HEK293T (cell line): ENCODE results near the gene IRAK1.

Experiments used
- CTCF ChIA-PET: fragments of 350-600 bp; formaldehyde crosslinking; extraction: SDS; loops from one replicate; lab custom pipeline; 2021; ENCODE audit warnings: antibody characterized with exemption, inconsistent platforms; lab: Yijun Ruan, JAX
- POLR2A ChIA-PET: fragments of 350-600 bp; formaldehyde crosslinking; extraction: SDS; loops from one replicate; lab custom pipeline; 2020; ENCODE audit warnings: antibody characterized with exemption, inconsistent platforms; lab: Yijun Ruan, JAX
- DNase-seq: peaks from one replicate; pipeline ENCODE4 v3.0.0; 2012; ENCODE audit warnings: mixed read lengths; ENCODE audit errors: extremely low spot score
- ARNT ChIP-seq: fragments of 450-650 bp; IDR thresholded peaks from 2 replicates; pipeline ENCODE4 v1.6.1; 2017; ENCODE audit warnings: mild to moderate bottlenecking
- BHLHE40 ChIP-seq: fragments of 450-650 bp; IDR thresholded peaks from 2 replicates; pipeline ENCODE4 v1.6.1; 2016; ENCODE audit warnings: mild to moderate bottlenecking, moderate library complexity, borderline replicate concordance
- CTBP1 ChIP-seq: fragments of 450-650 bp; IDR thresholded peaks from 2 replicates; pipeline ENCODE4 v1.6.1; 2016; ENCODE audit warnings: borderline replicate concordance
- ELF4 ChIP-seq: fragments of 450-650 bp; IDR thresholded peaks from 2 replicates; pipeline ENCODE4 v1.6.1; 2017; ENCODE audit warnings: antibody characterized with exemption
- FOXA1 ChIP-seq: fragments of 450-650 bp; IDR thresholded peaks from 2 replicates; pipeline ENCODE4 v1.6.1; 2016; ENCODE audit warnings: mild to moderate bottlenecking
- FOXK2 ChIP-seq: fragments of 450-650 bp; IDR thresholded peaks from 2 replicates; pipeline ENCODE4 v1.6.1; 2016; ENCODE audit warnings: mild to moderate bottlenecking
- FOXM1 ChIP-seq: fragments of 450-650 bp; IDR thresholded peaks from 2 replicates; pipeline ENCODE4 v1.6.1; 2017; ENCODE audit warnings: mild to moderate bottlenecking, borderline replicate concordance
- HDGF ChIP-seq: fragments of 450-650 bp; IDR thresholded peaks from 2 replicates; pipeline ENCODE4 v1.6.1; 2017; ENCODE audit warnings: antibody characterized with exemption, borderline replicate concordance
- L3MBTL2 ChIP-seq: fragments of 450-650 bp; conservative IDR thresholded peaks from 2 replicates; pipeline ENCODE4 v1.6.1; 2016; ENCODE audit warnings: mild to moderate bottlenecking
- LEF1 ChIP-seq: fragments of 450-650 bp; IDR thresholded peaks from 2 replicates; pipeline ENCODE4 v1.6.1; 2017; ENCODE audit warnings: mild to moderate bottlenecking, borderline replicate concordance
- NFRKB ChIP-seq: fragments of 450-650 bp; IDR thresholded peaks from 2 replicates; pipeline ENCODE4 v1.6.1; 2016; ENCODE audit warnings: mild to moderate bottlenecking, moderate library complexity
- SP1 ChIP-seq: fragments of 450-650 bp; IDR thresholded peaks from 2 replicates; pipeline ENCODE4 v1.6.1; 2017
- SUZ12 ChIP-seq: fragments of 450-650 bp; IDR thresholded peaks from 2 replicates; pipeline ENCODE4 v1.6.1; 2016; ENCODE audit warnings: mild to moderate bottlenecking
- TARDBP ChIP-seq: fragments of 450-650 bp; IDR thresholded peaks from 2 replicates; pipeline ENCODE4 v1.6.1; 2016
- ZNF384 ChIP-seq: fragments of 450-650 bp; IDR thresholded peaks from 2 replicates; pipeline ENCODE4 v1.6.1; 2016
- TF ChIP-seq, protein P1 (sequence below): fragments of 450-650 bp; IDR thresholded peaks from 2 replicates; pipeline ENCODE4 v1.6.1; 2016

IRAK1 gene

DNA sequence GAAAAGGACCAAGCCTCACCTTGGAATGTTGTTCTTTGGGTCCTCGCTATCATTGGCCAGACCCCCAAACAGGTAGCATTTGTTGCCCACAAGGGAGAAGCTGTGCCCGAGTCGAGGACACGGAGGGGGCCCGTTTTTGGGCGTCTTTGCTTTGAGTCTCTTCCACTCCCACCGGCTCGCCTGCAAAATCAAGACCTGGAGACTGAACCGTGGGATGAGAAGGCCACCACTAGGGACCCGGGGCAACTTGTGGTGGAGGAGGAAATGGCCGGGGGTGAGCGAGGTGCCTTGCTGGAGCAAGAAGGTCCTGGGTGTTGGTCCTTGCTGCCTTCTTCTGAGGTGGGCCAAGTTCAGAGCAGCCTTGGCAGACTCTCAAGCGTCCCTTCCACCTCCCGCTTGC, 55.6 kb downstream of the IRAK1 start:
- no peak for DNase-seq
- TF ChIP-seq L3MBTL2 (no peak), ELF4 (no peak), TARDBP (no peak), CTBP1 (no peak), FOXM1 (no peak), ARNT (no peak), NFRKB (no peak), BHLHE40 (no peak), LEF1 (no peak), SUZ12 (no peak), FOXA1 (no peak), SP1 (no peak), HDGF (no peak), ZNF384 (no peak), FOXK2 (no peak)
- TF ChIP-seq, protein P1, sequence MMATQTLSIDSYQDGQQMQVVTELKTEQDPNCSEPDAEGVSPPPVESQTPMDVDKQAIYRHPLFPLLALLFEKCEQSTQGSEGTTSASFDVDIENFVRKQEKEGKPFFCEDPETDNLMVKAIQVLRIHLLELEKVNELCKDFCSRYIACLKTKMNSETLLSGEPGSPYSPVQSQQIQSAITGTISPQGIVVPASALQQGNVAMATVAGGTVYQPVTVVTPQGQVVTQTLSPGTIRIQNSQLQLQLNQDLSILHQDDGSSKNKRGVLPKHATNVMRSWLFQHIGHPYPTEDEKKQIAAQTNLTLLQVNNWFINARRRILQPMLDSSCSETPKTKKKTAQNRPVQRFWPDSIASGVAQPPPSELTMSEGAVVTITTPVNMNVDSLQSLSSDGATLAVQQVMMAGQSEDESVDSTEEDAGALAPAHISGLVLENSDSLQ, result no peak
- ChIA-PET CTCF (interaction anchor here (1.4 kb wide), 1 partner anchor 17 kb away, joined by 4 read pairs; no protein-coding TSS in a partner anchor), POLR2A (no interaction called here)

DNA sequence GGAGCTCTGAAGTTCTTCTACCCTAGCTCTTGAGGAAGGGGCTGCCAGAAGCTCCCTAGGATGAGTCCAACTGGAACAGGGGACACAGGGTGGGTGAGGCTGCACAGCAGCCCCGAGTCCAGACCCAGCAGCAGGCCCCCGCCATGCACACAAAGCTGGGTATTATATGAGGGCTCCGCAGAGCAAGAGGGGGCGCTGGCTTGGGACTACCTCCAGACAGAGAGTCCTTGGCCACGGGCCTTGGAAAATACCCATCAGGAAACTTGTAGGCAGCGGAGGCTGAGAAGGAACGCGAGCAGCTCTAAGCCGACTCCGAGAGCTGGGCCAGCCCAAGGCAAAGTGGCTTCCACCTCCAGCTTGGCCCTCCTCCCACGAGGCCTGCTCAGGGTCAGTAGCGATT, 56.2 kb downstream of the IRAK1 start:
- DNase-seq, result no peak
- TF ChIP-seq L3MBTL2 (no peak), TARDBP (no peak), ARNT (no peak), FOXA1 (no peak), SP1 (no peak), HDGF (no peak), SUZ12 (no peak), BHLHE40 (no peak), NFRKB (no peak), FOXM1 (no peak), FOXK2 (no peak), ZNF384 (no peak), ELF4 (no peak), CTBP1 (no peak), LEF1 (no peak)
- TF ChIP-seq, protein P1, result no peak
- POLR2A ChIA-PET, result no interaction called here
- CTCF ChIA-PET, result interaction anchor here (0.6 to 1.4 kb wide), 2 partner anchors 17 to 1015 kb away, joined by 3 to 4 read pairs; no protein-coding TSS in a partner anchor

DNA sequence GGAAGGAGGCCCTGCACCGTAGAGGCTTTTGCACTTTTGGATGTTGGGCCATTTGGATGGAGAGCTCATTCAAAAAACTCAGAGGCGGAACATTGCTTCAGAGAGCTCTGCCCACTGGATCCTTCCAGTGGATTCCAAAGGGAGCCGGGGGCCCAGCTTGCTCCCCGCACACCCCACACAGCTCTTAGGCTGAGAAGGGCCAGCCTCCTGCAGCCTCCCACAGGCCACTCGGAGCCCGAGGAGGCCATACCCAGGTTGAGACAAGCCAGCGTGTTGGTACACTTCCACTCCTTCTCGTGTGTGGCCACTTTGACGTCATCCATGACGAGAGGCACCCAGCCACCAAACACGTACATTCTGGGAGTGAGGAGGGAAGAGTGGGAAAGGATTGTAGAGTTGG, 58.4 kb downstream of the IRAK1 start:
- no peak for TF ChIP-seq ELF4
- TF ChIP-seq FOXM1, result no peak
- TF ChIP-seq, protein P1, result no peak
- TF ChIP-seq CTBP1, result no peak
- no peak for TF ChIP-seq ZNF384
- TF ChIP-seq BHLHE40, result no peak
- TF ChIP-seq SUZ12, result no peak
- no peak for TF ChIP-seq ARNT
- no peak for TF ChIP-seq L3MBTL2
- no peak for TF ChIP-seq SP1
- no peak for TF ChIP-seq TARDBP
- no peak for TF ChIP-seq LEF1
- no peak for TF ChIP-seq HDGF
- TF ChIP-seq FOXK2, result no peak
- no peak for TF ChIP-seq FOXA1
- no peak for TF ChIP-seq NFRKB
- DNase-seq, result no peak
- POLR2A ChIA-PET, result interaction anchor here (1.5 kb wide), 1 partner anchor 13 kb away, joined by 3 read pairs; no protein-coding TSS in a partner anchor
- CTCF ChIA-PET, result interaction anchor here (1.8 kb wide), 1 partner anchor 14 kb away, joined by 6 read pairs; no protein-coding TSS in a partner anchor

DNA sequence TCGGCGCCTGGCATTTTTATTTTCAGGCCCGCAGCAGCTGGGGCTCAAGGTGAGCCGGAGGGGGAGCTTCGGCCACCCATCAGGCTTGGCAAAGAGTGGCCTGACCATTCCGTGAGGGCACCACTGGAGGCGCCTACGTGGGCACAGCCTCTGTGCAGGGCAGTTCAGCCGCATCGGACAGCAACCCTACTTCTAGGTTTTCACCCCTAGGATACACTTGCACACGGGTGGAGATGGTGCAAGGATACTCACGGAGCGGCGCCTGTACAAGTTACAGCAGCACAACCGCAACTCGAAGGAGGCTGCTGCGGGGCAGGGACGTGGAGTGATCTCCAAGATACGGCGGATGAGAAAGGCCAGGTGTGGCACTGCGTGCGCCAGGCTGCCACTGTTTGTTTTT, 58.9 kb downstream of the IRAK1 start:
- TF ChIP-seq LEF1, result no peak
- POLR2A ChIA-PET, result interaction anchor here (1.5 kb wide), 1 partner anchor 13 kb away, joined by 3 read pairs; no protein-coding TSS in a partner anchor
- CTCF ChIA-PET, result no interaction called here
- DNase-seq, result no peak
